Measurements from ENCODE around the gene IFITM1. TPM values are rescaled to one million over a fixed set of nuclear protein-coding genes. Genes with fewer than 3 reads are reported as not detected.

IFITM1 gene
- total and polyA plus RNA-seq, 9 of the 15 experiments (the other 6 are each of a cell fraction or from before 2014, with no cell fraction given): 691 to 5,579 (median 974) TPM

DNA sequence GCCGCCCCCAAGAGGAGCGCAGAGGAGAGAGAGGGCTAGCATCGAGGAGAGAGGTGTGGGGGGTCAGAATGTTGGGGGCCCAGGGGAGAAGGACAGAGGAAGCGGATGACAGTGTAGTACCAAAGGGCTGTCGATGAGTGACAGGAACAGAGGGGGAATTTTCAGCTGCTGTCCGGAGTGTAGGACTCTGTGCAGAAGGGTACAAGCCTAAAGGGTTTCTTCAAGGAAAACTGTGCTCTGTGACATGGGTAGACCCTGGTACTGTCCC is 41.0 kb upstream of the IFITM1 start:
- WGBS (ENCODE audit: insufficient coverage, low coverage, missing lambda C conversion rate): 62% methylated on average over 5 of the region's 6 CpGs
- no peak for FAIRE-seq

More for the DNA sequence above, 41.0 kb upstream of the IFITM1 start:
- Histone ChIP-seq H3K9me3 (replicated peaks; ENCODE audit: control insufficient read depth, insufficient read depth, low read depth, low read length) (peaks cover 12% of the 10 kb centered on the region), H3K27me3 (ENCODE audit: control insufficient read depth in 2 of 2, insufficient read depth in 2 of 2, low read length in 2 of 2) (no peaks in the 10 kb centered on the region), H4K20me1 (replicated peaks; ENCODE audit: control insufficient read depth, insufficient read depth, low read length) (no peaks in the 10 kb centered on the region), H3K9me1 (ENCODE audit: control insufficient read depth, insufficient read depth, low read length) (no peaks in the 10 kb centered on the region), H3K4me3 (no peak overlapping the region), H2AFZ (ENCODE audit: low read depth, low read length) (no peak overlapping the region), H3K4me2 (ENCODE audit: insufficient read depth, low read length) (no peak overlapping the region), H3K27ac (ENCODE audit: extremely low read depth, low read depth, low read length) (no peak overlapping the region), H3K9ac (ENCODE audit: insufficient read depth in 1 of 2, low read depth in 2 of 2, low read length in 2 of 2) (no peak overlapping the region), H3K36me3 (ENCODE audit: control insufficient read depth, insufficient read depth, low read length) (no peaks in the 10 kb centered on the region), H3K4me1 (replicated peaks in 1 of 2; ENCODE audit: control insufficient read depth in 2 of 2, insufficient read depth in 2 of 2, low read length in 2 of 2) (peaks cover 19 to 31% of the 10 kb centered on the region in 2 experiments), H3K79me2 (ENCODE audit: control insufficient read depth, insufficient read depth, low read length) (peaks cover 6% of the 10 kb centered on the region; the same call in 1 of the 3 replicates)
- TF ChIP-seq, protein P1, sequence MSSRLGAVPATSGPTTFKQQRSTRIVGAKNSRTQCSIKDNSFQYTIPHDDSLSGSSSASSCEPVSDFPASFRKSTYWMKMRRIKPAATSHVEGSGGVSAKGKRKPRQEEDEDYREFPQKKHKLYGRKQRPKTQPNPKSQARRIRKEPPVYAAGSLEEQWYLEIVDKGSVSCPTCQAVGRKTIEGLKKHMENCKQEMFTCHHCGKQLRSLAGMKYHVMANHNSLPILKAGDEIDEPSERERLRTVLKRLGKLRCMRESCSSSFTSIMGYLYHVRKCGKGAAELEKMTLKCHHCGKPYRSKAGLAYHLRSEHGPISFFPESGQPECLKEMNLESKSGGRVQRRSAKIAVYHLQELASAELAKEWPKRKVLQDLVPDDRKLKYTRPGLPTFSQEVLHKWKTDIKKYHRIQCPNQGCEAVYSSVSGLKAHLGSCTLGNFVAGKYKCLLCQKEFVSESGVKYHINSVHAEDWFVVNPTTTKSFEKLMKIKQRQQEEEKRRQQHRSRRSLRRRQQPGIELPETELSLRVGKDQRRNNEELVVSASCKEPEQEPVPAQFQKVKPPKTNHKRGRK (tag; IDR thresholded peaks at IDR 0.05): no peak
- TF ChIP-seq YY1 (IDR thresholded peaks at IDR 0.05; ENCODE audit: borderline replicate concordance in 1 of 3, control insufficient read depth in 1 of 3, extremely low read depth in 1 of 3, insufficient read depth in 3 of 3, insufficient read length in 1 of 3, insufficient replicate concordance in 2 of 3, low read depth in 1 of 3, low read length in 2 of 3) (no peak), SRF (CRISPR knock-in tag; IDR thresholded peaks at IDR 0.05) (no peak), ZEB2 (IDR thresholded peaks at IDR 0.05) (no peak), MAFK (IDR thresholded peaks at IDR 0.05; ENCODE audit: low read length) (no peak), ZNF133 (CRISPR knock-in tag; IDR thresholded peaks at IDR 0.05) (no peak), PHB2 (IDR thresholded peaks at IDR 0.05; ENCODE audit: low read depth) (no peak), MEF2A (IDR thresholded peaks at IDR 0.05; ENCODE audit: control insufficient read depth, low read depth, low read length) (no peak), TEAD1 (CRISPR knock-in tag; IDR thresholded peaks at IDR 0.05) (no peak), BRD9 (IDR thresholded peaks at IDR 0.05; ENCODE audit: low read depth, partially characterized antibody) (no peak), MIER1 (IDR thresholded peaks at IDR 0.05; ENCODE audit: low read depth) (no peak), ZNF174 (CRISPR knock-in tag; IDR thresholded peaks at IDR 0.05) (no peak), SMAD4 (CRISPR knock-in tag; conservative IDR thresholded peaks at IDR 0.05) (no peak)
- TF ChIP-seq, protein P2, sequence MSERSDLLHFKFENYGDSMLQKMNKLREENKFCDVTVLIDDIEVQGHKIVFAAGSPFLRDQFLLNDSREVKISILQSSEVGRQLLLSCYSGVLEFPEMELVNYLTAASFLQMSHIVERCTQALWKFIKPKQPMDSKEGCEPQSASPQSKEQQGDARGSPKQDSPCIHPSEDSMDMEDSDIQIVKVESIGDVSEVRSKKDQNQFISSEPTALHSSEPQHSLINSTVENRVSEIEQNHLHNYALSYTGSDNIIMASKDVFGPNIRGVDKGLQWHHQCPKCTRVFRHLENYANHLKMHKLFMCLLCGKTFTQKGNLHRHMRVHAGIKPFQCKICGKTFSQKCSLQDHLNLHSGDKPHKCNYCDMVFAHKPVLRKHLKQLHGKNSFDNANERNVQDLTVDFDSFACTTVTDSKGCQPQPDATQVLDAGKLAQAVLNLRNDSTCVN (CRISPR knock-in tag; IDR thresholded peaks at IDR 0.05): no peak
- TF ChIP-seq, protein P3, sequence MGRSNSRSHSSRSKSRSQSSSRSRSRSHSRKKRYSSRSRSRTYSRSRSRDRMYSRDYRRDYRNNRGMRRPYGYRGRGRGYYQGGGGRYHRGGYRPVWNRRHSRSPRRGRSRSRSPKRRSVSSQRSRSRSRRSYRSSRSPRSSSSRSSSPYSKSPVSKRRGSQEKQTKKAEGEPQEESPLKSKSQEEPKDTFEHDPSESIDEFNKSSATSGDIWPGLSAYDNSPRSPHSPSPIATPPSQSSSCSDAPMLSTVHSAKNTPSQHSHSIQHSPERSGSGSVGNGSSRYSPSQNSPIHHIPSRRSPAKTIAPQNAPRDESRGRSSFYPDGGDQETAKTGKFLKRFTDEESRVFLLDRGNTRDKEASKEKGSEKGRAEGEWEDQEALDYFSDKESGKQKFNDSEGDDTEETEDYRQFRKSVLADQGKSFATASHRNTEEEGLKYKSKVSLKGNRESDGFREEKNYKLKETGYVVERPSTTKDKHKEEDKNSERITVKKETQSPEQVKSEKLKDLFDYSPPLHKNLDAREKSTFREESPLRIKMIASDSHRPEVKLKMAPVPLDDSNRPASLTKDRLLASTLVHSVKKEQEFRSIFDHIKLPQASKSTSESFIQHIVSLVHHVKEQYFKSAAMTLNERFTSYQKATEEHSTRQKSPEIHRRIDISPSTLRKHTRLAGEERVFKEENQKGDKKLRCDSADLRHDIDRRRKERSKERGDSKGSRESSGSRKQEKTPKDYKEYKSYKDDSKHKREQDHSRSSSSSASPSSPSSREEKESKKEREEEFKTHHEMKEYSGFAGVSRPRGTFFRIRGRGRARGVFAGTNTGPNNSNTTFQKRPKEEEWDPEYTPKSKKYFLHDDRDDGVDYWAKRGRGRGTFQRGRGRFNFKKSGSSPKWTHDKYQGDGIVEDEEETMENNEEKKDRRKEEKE (IDR thresholded peaks at IDR 0.05; ENCODE audit: borderline replicate concordance in 1 of 2, control insufficient read depth in 1 of 2, low read depth in 2 of 2, low read length in 1 of 2): no peak
- TF ChIP-seq, protein P4, sequence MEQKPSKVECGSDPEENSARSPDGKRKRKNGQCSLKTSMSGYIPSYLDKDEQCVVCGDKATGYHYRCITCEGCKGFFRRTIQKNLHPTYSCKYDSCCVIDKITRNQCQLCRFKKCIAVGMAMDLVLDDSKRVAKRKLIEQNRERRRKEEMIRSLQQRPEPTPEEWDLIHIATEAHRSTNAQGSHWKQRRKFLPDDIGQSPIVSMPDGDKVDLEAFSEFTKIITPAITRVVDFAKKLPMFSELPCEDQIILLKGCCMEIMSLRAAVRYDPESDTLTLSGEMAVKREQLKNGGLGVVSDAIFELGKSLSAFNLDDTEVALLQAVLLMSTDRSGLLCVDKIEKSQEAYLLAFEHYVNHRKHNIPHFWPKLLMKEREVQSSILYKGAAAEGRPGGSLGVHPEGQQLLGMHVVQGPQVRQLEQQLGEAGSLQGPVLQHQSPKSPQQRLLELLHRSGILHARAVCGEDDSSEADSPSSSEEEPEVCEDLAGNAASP (IDR thresholded peaks at IDR 0.05): no peak
- in situ Hi-C loops (cut with MboI) (no loop called here), intact Hi-C loops (cut with micrococcal nuclease) (no loop called here)
- ChIA-PET POLR2A (interaction anchor here (1.1 kb wide), 1 partner anchor 11 kb away, joined by 3 read pairs; no protein-coding TSS in a partner anchor), CTCF (ENCODE audit: low intra/inter-chr PET ratio) (no interaction called here)
- ATAC-seq (no peak), DNase-seq (ENCODE audit: extremely low read depth in 1 of 4, low spot score in 3 of 4) (no peak)
- no TSS peak for BruUV-seq (replicated peaks)

All from K562 (cell line).